Neuronal stem cell (in vitro differentiated cells): ENCODE results near the gene OR2V2.
A peak's percentile ranks its signal among the peaks of the same experiment; 100 is the strongest.

Source experiments
- DNase-seq: peaks from one replicate; pipeline ENCODE4 v3.0.0-alpha.2; 2013; ENCODE audit warnings: low spot score
- H2AFZ ChIP-seq: one replicate; pipeline ENCODE4 v1.6.1; 2013; ENCODE audit warnings: mild to moderate bottlenecking, low read length, inconsistent platforms
- H2AK5ac ChIP-seq: 2 replicates; pipeline ENCODE4 v1.6.1; 2013; ENCODE audit warnings: low read depth, mild to moderate bottlenecking, inconsistent platforms, low read length, moderate library complexity, mixed read lengths
- H2BK120ac ChIP-seq: 2 replicates; pipeline ENCODE4 v1.6.1; 2013; ENCODE audit warnings: low read depth, mild to moderate bottlenecking, inconsistent platforms, low read length, moderate library complexity, mixed read lengths
- H2BK12ac ChIP-seq: one replicate; pipeline ENCODE4 v1.6.1; 2013; ENCODE audit warnings: low read length, inconsistent platforms
- H2BK15ac ChIP-seq: 2 replicates; pipeline ENCODE4 v1.6.1; 2013; ENCODE audit warnings: mild to moderate bottlenecking, low read length, inconsistent platforms, mixed read lengths
- H2BK5ac ChIP-seq: one replicate; pipeline ENCODE4 v1.6.1; 2013; ENCODE audit warnings: inconsistent platforms, mild to moderate bottlenecking, low read length, moderate library complexity
- H3K14ac ChIP-seq: one replicate; pipeline ENCODE4 v1.6.1; 2013; ENCODE audit warnings: low read length, inconsistent platforms
- H3K18ac ChIP-seq: 2 replicates; pipeline ENCODE4 v1.6.1; 2013; ENCODE audit warnings: low read length, inconsistent platforms
- H3K23ac ChIP-seq: 2 replicates; pipeline ENCODE4 v1.6.1; 2013; ENCODE audit warnings: low read depth, mild to moderate bottlenecking, mixed read lengths, low read length, inconsistent platforms; ENCODE audit not compliant: poor library complexity
- H3K27ac ChIP-seq: replicated peaks from 3 replicates; pipeline ENCODE4 v1.5.1; 2013; ENCODE audit warnings: low read length, inconsistent platforms
- H3K27me3 ChIP-seq, 3 experiments: 2 replicates each; pipeline ENCODE4 v1.6.1; 2013; ENCODE audit warnings: low read length in 3 of 3, mild to moderate bottlenecking in 2 of 3, inconsistent platforms in 1 of 3, low read depth in 1 of 3, mixed read lengths in 1 of 3, moderate library complexity in 1 of 3; ENCODE audit not compliant: control insufficient read depth in 3 of 3, insufficient read depth in 3 of 3
- H3K36me3 ChIP-seq, 2 donors: replicated peaks in 1 of 2; 2 replicates each; pipeline ENCODE4 v1.6.1; 2013; ENCODE audit warnings: low read length in 2 of 2; ENCODE audit not compliant: control insufficient read depth in 2 of 2, insufficient read depth in 2 of 2
- H3K4ac ChIP-seq: 2 replicates; pipeline ENCODE4 v1.6.1; 2013; ENCODE audit warnings: inconsistent platforms, mild to moderate bottlenecking, low read length, moderate library complexity
- H3K4me1 ChIP-seq, 2 donors: 1 replicate in 1 of 2; 2 replicates in 1 of 2; pipeline ENCODE4 v1.6.1; 2013; ENCODE audit warnings: low read length in 2 of 2, low read depth in 1 of 2; ENCODE audit not compliant: control insufficient read depth in 2 of 2, insufficient read depth in 1 of 2
- H3K4me2 ChIP-seq: one replicate; pipeline ENCODE4 v1.6.1; 2013; ENCODE audit warnings: mild to moderate bottlenecking, low read length, inconsistent platforms; ENCODE audit not compliant: insufficient read depth, poor library complexity, severe bottlenecking
- H3K4me3 ChIP-seq, 2 donors: 2 replicates each; pipeline ENCODE4 v1.5.1; 2013; ENCODE audit warnings: low read length in 2 of 2, mild to moderate bottlenecking in 2 of 2, inconsistent platforms in 1 of 2, moderate library complexity in 1 of 2
- H3K79me1 ChIP-seq: one replicate; pipeline ENCODE4 v1.6.1; 2013; ENCODE audit warnings: low read depth, mild to moderate bottlenecking, inconsistent platforms, low read length, moderate library complexity
- H3K9ac ChIP-seq: one replicate; pipeline ENCODE4 v1.6.1; 2013; ENCODE audit warnings: mild to moderate bottlenecking, low read depth, low read length, inconsistent platforms; ENCODE audit not compliant: poor library complexity
- H3K9me3 ChIP-seq, 2 donors: replicated peaks in 1 of 2; 2 replicates each; pipeline versions ENCODE3 to v1.6.1; 2013; ENCODE audit warnings: low read length in 2 of 2, mild to moderate bottlenecking in 2 of 2, inconsistent platforms in 1 of 2, low read depth in 1 of 2, mixed read lengths in 1 of 2, moderate library complexity in 1 of 2; ENCODE audit not compliant: control insufficient read depth in 2 of 2, insufficient read depth in 1 of 2
- H4K8ac ChIP-seq: one replicate; pipeline ENCODE4 v1.6.1; 2013; ENCODE audit warnings: low read depth, mild to moderate bottlenecking, inconsistent platforms, low read length, moderate library complexity
- H4K91ac ChIP-seq: one replicate; pipeline ENCODE4 v1.6.1; 2013; ENCODE audit warnings: low read length, low read depth, mild to moderate bottlenecking, inconsistent platforms; ENCODE audit not compliant: poor library complexity
- WGBS, 2 donors: extraction: QIAGEN DNeasy Blood & Tissue Kit; methylation state at CpG; one replicate each; pipeline ENCODE4 v1.1.7; 2013; ENCODE audit warnings: missing lambda C conversion rate in 2 of 2, mixed read lengths in 1 of 2; ENCODE audit not compliant: insufficient read length in 2 of 2, insufficient replicate concordance in 1 of 2; ENCODE audit errors: extremely low coverage in 2 of 2; 5-methylcytosine and 5-hydroxymethylcytosine counted together

Gene OR2V2

GRCh38 chr5:181181650-181182565 lies 34.5 kb downstream of the OR2V2 start:
- Histone ChIP-seq H3K4me2 (no peak overlapping the region), H3K18ac (no peak overlapping the region), H3K27ac (no peak overlapping the region), H3K9me3 (no peaks in the 10 kb centered on the region), H2AFZ (peak overlapping the region; percentile 66), H3K79me1 (no peaks in the 10 kb centered on the region), H2BK15ac (no peak overlapping the region), H2BK120ac (no peak overlapping the region), H3K9ac (no peak overlapping the region), H3K14ac (no peak overlapping the region), H2BK12ac (no peak overlapping the region), H2AK5ac (no peak overlapping the region), H2BK5ac (no peak overlapping the region), H3K4ac (no peak overlapping the region), H4K8ac (no peak overlapping the region), H3K4me3 (no peak overlapping the region), H3K23ac (no peak overlapping the region), H3K36me3 (no peaks in the 10 kb centered on the region), H4K91ac (no peak overlapping the region), H3K4me1 (no peaks in the 10 kb centered on the region), H3K27me3 (no peaks in the 10 kb centered on the region)
- DNase-seq = no peak
- no CpG with 5 or more reads among the region's 25 CpGs for WGBS, 2 donors

GRCh38 chr5:181182651-181183050 lies 35.3 kb downstream of the OR2V2 start:
- Histone ChIP-seq H3K4me2 (no peak overlapping the region), H4K91ac (no peak overlapping the region), H3K14ac (no peak overlapping the region), H3K79me1 (no peaks in the 10 kb centered on the region), H3K27me3 (no peaks in the 10 kb centered on the region), H2BK120ac (no peak overlapping the region), H3K36me3 (no peaks in the 10 kb centered on the region), H2BK15ac (no peak overlapping the region), H2BK12ac (no peak overlapping the region), H3K4ac (no peak overlapping the region), H2AFZ (no peak overlapping the region), H3K23ac (no peak overlapping the region), H4K8ac (no peak overlapping the region), H3K9me3 (no peaks in the 10 kb centered on the region), H3K18ac (no peak overlapping the region), H2BK5ac (no peak overlapping the region), H3K4me3 (no peak overlapping the region), H3K9ac (no peak overlapping the region), H2AK5ac (no peak overlapping the region), H3K27ac (no peak overlapping the region), H3K4me1 (no peaks in the 10 kb centered on the region)
- WGBS, 2 donors = no CpG with 5 or more reads among the region's 12 CpGs
- DNase-seq = no peak

GRCh38 chr5:181184845-181185216 lies 37.4 kb downstream of the OR2V2 start:
- Histone ChIP-seq H2AFZ (peak overlapping the region; percentile 93), H3K27ac (no peak overlapping the region), H2AK5ac (no peak overlapping the region), H3K4me3 (no peak overlapping the region), H2BK12ac (no peak overlapping the region), H3K4me1 (peaks cover 0 to 4% of the 10 kb centered on the region in 2 donors), H4K8ac (no peak overlapping the region), H2BK5ac (no peak overlapping the region), H3K14ac (no peak overlapping the region), H3K18ac (no peak overlapping the region), H3K9ac (no peak overlapping the region), H3K4me2 (no peak overlapping the region), H3K27me3 (peaks cover 0 to 6% (median 3%) of the 10 kb centered on the region in 3 experiments), H4K91ac (no peak overlapping the region), H3K36me3 (no peaks in the 10 kb centered on the region), H3K23ac (peak overlapping the region; percentile 10), H3K79me1 (no peaks in the 10 kb centered on the region), H3K4ac (no peak overlapping the region), H3K9me3 (no peaks in the 10 kb centered on the region), H2BK15ac (no peak overlapping the region), H2BK120ac (no peak overlapping the region)
- WGBS, 2 donors = no CpG with 5 or more reads among the region's 16 CpGs
- no peak for DNase-seq

- H2BK12ac ChIP-seq = no peak overlapping the region
- no peak overlapping the region for H2AK5ac ChIP-seq
- no peak overlapping the region for H3K27ac ChIP-seq
- H3K9ac ChIP-seq = no peak overlapping the region
- H2BK120ac ChIP-seq = no peak overlapping the region
- H4K8ac ChIP-seq = no peak overlapping the region
- no peaks in the 10 kb centered on the region for H3K9me3 ChIP-seq
- H3K79me1 ChIP-seq = no peaks in the 10 kb centered on the region
- no peak overlapping the region for H2BK15ac ChIP-seq
- DNase-seq = no peak
- H3K27me3 ChIP-seq = peaks cover 5 to 14% (median 10%) of the 10 kb centered on the region in 3 experiments
- no peak overlapping the region for H3K18ac ChIP-seq
- H3K4ac ChIP-seq = no peak overlapping the region
- no CpG with 5 or more reads among the region's 13 CpGs for WGBS, 2 donors
- no peak overlapping the region for H3K4me2 ChIP-seq
- H3K14ac ChIP-seq = no peak overlapping the region
- H3K4me3 ChIP-seq = no peak overlapping the region
- H3K23ac ChIP-seq = no peak overlapping the region
- no peak overlapping the region for H4K91ac ChIP-seq
- peaks cover 1 to 10% of the 10 kb centered on the region in 2 donors for H3K4me1 ChIP-seq
- no peaks in the 10 kb centered on the region for H3K36me3 ChIP-seq
- no peak overlapping the region for H2AFZ ChIP-seq
- no peak overlapping the region for H2BK5ac ChIP-seq
Measured at GRCh38 chr5:181185560-181185959, 38.2 kb downstream of the OR2V2 start.
